Embryonic facial prominence (tissue), 1 donor: ENCODE results near the gene NR1H4.
"Not testable (repeated sequence)": the region's sequence is repeated elsewhere in the genome, so short reads cannot be mapped to it uniquely, and the experiment has no call there.

Experiments
- DNase-seq: peaks from one replicate; pipeline ENCODE4 v3.0.0-alpha.2; 2016; ENCODE audit errors: extremely low spot score

Gene NR1H4

DNA sequence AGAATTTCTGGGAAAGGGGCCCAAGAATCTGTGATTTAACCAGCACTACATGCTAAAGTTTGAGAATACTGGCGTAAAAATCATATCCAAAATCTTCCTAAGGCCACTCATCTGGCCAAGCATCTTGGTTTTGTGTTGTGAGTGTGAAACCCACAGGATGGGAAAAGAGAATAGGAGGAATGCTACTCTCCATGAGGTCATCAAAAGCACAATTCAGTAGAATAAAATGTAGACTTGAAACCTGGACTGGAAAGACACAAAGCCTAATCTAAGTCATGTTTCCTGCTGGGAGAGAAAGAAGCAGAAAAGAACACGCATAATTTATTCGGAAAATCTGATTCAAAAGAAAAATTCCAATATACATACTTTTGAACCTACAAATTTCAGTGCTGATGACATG, 42.3 kb downstream of the NR1H4 start:
- DNase-seq: no peak

- DNase-seq: no peak
These were observed 44.7 kb downstream of the NR1H4 start for GRCh38 chr12:100518376-100518775.

DNA sequence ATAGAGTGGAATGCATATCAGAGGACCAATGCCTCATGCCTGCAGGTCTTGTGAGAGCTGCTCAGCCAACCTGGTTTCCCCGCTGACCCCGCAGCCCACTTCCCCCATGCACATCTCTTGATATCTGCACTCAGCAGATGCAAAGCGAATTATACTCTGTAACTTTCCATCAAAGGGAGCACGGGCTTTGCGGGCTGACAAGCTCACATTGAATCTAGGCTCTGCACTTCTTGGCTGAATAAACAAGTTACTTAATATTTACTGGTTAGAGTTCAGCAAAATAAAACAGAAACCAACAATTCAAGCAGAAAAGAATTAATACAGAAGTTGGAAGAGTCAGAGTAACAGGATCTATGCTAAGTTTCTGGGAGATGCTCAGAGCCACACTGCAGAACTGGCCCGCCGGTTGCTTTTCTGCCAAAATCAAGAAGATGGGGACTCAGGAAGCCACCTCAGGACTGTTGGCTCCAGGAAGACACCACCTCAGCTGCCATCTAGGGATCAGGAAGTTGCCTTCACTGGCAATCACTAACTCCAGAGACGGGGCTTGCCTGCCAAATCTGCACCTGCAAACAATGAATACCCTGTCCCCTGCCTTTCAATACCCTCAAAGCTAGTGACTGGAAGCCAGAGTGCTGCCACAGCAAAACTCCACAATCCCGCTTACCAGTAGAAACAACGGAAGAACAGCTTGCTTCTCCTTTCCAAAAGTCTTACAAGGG, 46.5 kb downstream of the NR1H4 start:
- no peak for DNase-seq

GRCh38 chr12:100521958-100522357, 48.3 kb downstream of the NR1H4 start:
- no peak for DNase-seq

- no peak for DNase-seq
These were observed 54.4 kb downstream of the NR1H4 start for GRCh38 chr12:100528034-100528433.

- no peak for DNase-seq
These were observed 54.9 kb downstream of the NR1H4 start for GRCh38 chr12:100528471-100529127.

- no peak for DNase-seq
These were observed 56.2 kb downstream of the NR1H4 start for GRCh38 chr12:100529756-100530350.

GRCh38 chr12:100533376-100533775, 59.7 kb downstream of the NR1H4 start:
- no peak for DNase-seq

DNA sequence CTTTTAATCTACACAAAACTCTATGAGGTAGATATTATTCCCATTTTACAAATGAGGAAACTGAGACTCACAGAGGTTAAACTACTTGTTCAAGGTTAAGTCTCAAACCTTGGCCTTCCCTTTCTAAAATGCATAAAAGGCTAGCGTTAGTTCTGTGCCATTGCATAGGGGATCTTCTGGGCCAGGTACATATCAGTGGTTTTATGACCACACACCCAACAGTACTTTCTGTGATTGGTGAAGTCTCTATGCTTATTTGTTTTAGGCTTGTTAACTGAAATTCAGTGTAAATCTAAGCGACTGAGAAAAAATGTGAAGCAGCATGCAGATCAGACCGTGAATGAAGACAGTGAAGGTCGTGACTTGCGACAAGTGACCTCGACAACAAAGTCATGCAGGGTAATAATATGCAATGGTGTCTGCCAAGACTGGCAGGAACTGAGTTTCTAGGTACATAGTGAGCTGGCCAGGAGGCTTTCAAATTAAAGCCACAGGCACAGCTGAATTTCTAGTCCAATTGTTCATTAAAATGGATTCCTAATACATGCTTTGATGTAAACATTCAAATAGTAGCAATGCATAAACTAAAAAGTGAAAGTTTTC, 61.1 kb downstream of the NR1H4 start:
- no peak for DNase-seq

GRCh38 chr12:100539202-100539601, 65.5 kb downstream of the NR1H4 start:
- DNase-seq: no peak

DNA sequence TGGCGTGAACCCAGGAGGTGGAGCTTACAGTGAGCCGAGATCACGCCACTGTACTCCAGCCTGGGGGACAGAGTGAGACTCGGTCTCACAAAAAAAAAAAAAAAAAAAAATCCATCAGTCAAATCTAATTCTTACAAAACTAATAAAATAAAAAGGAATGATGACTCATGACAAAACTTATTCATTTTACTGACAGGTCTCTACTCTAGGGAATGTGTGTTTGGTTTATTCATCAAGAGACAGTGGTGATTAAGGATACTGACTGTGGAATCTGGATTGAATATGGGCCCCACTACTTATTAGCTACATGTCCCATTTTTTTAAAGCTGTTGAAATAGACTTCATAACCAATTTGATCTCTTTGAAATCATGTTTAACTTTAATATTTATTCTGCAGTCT, 70.5 kb downstream of the NR1H4 start:
- DNase-seq: no peak

DNA sequence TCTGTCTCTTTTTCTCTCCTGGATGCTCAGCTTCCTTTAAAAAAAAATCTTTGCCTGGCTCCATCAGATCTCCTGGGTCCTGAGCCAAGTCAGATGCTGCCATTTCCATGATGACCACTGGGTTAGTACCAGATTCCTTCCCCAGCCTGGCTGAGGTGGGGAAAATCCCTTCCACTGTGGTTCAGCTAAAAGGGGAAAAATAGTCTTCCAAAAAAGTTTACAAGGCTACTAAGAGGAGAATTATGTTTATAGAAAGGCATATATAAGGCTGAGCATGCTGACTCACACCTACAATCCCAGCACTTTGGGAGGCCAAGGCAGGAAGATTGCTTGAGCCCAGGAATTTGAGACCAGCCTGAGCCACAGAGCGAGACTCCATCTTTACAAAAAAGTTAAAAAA, 71.4 kb downstream of the NR1H4 start:
- no peak for DNase-seq

- no peak for DNase-seq
These were observed 80.3 kb downstream of the NR1H4 start for GRCh38 chr12:100553936-100554335.

DNA sequence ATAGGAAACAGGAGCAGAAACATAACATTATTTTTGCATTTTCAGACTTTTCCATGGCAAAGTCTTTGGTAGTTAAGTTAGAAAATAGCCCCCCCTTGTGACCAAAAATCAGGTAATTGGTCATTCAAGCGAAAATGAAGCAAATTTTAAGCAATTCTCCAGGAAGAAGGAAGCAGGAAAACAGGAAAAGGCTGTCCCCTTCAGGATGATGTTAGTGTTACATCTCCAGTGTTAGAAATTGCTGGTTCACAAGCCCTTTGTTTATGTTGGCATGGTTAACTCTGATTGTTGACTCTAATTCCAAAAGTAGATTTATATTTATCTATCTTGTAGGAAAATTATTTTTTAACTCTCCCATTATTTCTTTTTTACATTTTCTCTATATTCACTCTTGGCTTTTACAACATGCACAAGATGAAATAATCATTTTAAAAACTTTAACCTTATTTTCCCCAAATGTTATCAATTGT, 81.0 kb downstream of the NR1H4 start:
- DNase-seq: peak; percentile 63

- DNase-seq: no peak
These were observed 82.1 kb downstream of the NR1H4 start for GRCh38 chr12:100555722-100556121.

GRCh38 chr12:100557357-100557756, 83.7 kb downstream of the NR1H4 start:
- DNase-seq: no peak

DNA sequence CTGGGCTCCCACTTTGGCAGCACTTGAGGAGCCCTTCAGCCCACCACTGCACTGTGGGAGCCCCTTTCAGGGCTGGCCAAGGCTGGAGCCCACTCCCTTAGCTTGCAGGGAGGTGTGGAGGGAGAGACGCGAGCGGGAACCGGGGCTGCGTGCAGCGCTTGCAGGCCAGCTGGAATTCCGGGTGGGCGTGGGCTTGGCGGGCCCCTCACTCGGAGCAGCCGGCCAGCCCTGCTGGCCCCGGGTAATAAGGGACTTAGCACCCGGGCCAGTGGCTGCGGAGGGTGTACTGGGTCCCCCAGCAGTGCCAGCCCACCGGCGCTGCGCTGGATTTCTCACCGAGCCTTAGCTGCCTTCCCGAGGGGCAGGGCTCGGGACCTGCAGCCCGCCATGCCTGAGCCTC, 85.6 kb downstream of the NR1H4 start:
- DNase-seq: not testable (repeated sequence)

DNA sequence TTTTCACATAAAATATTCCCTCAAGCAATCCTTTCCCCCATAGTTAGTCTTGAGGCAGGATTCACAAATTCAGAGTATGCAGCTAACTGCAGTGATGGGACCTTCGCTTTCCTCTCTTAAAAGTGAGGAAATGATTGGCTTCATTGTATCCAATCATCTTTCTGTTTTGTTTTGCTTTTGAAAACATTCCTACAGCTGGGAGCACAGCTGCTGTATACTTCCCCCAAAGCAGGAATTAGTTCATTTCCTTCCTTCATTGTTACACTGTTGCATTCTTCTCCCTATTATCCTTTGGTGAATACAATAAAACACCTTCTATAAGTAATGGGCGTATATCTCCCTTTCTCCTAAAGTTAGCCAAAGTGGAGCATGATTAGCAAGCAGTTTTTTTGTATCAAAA, 90.4 kb downstream of the NR1H4 start:
- no peak for DNase-seq

GRCh38 chr12:100564905-100565467, 91.3 kb downstream of the NR1H4 start:
- no peak for DNase-seq

- no peak for DNase-seq
These were observed 92.4 kb downstream of the NR1H4 start for GRCh38 chr12:100565987-100566545.

- no peak for DNase-seq
These were observed 93.4 kb downstream of the NR1H4 start for GRCh38 chr12:100566887-100567637.
